GM18909 (cell line): ENCODE measurements around the gene SERTM1.

Source experiments
- ATAC-seq: cut with Tn5 transposase; IDR thresholded peaks from one replicate; pipeline ENCODE4 v1.9.1; 2021; ENCODE audit warnings: mild to moderate bottlenecking; ENCODE audit not compliant: unreplicated experiment, poor library complexity

SERTM1 gene

GRCh38 chr13:36673838-36674326 is at the start of gene SERTM1:
SERTM1 (plus strand) TSS chr13:36674020; CDS start chr13:36695079, 21,059 bp downstream.
- ATAC-seq: no peak

GRCh38 chr13:36628377-36629056 is 45.3 kb upstream of the SERTM1 start:
- ATAC-seq: no peak

- no peak for ATAC-seq
Measured at GRCh38 chr13:36629057-36629385, 44.8 kb upstream of the SERTM1 start.

- no peak for ATAC-seq
Measured at GRCh38 chr13:36630181-36630803, 43.5 kb upstream of the SERTM1 start.

GRCh38 chr13:36639610-36640009 is 34.2 kb upstream of the SERTM1 start:
- no peak for ATAC-seq

- no peak for ATAC-seq
Measured at GRCh38 chr13:36650611-36651010, 23.2 kb upstream of the SERTM1 start.

GRCh38 chr13:36665630-36666029 is 8.2 kb upstream of the SERTM1 start:
- ATAC-seq: no peak

- ATAC-seq: no peak
Measured at GRCh38 chr13:36666477-36667229, 7.2 kb upstream of the SERTM1 start.

- ATAC-seq: no peak
Measured at GRCh38 chr13:36668316-36668715, 5.5 kb upstream of the SERTM1 start.

- no peak for ATAC-seq
Measured at GRCh38 chr13:36673352-36673751, 468 bp upstream of the SERTM1 start.

GRCh38 chr13:36674337-36675212 is 755 bp downstream of the SERTM1 start:
- ATAC-seq: no peak

GRCh38 chr13:36675213-36675536 is 1.4 kb downstream of the SERTM1 start:
- no peak for ATAC-seq

GRCh38 chr13:36680913-36681312 is 7.1 kb downstream of the SERTM1 start:
- ATAC-seq: no peak

GRCh38 chr13:36681894-36682624 is 8.2 kb downstream of the SERTM1 start:
- ATAC-seq: no peak

GRCh38 chr13:36683701-36684100 is 9.9 kb downstream of the SERTM1 start:
- ATAC-seq: no peak

GRCh38 chr13:36685927-36686326 is 12.1 kb downstream of the SERTM1 start:
- ATAC-seq: no peak

- no peak for ATAC-seq
Measured at GRCh38 chr13:36696410-36697010, 22.7 kb downstream of the SERTM1 start.

- no peak for ATAC-seq
Measured at GRCh38 chr13:36700170-36700569, 26.4 kb downstream of the SERTM1 start.

GRCh38 chr13:36706755-36707154 is 32.9 kb downstream of the SERTM1 start:
- no peak for ATAC-seq
